ENCODE data around the gene MPC1.
"Not testable (repeated sequence)": the region's sequence is repeated elsewhere in the genome, so short reads cannot be mapped to it uniquely, and the experiment has no call there.

The MPC1 gene

DNA sequence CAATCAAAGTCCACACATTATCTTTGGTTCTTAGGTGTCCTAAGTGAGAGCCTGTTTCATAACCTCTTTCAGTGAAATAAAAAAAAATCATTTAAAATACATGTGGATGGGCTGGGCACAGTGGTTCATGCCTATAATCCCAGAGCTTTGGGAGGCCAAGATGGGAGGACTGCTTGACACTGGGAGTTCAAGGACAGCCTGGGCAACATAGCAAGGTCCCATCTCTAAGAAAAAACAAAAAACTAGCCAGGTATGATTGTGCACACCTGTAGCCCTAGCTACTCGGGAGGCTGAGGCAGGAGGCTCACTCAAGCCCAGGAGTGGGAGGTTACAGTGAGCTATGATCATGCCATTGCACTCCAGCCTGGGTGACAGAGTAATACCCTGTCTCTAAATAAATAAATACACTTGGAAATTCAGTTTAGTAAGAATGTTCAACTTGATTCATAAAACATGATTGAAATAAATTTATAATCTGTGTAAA is 3.6 kb downstream of the MPC1 start:
- DNase-seq, result no peak

DNA sequence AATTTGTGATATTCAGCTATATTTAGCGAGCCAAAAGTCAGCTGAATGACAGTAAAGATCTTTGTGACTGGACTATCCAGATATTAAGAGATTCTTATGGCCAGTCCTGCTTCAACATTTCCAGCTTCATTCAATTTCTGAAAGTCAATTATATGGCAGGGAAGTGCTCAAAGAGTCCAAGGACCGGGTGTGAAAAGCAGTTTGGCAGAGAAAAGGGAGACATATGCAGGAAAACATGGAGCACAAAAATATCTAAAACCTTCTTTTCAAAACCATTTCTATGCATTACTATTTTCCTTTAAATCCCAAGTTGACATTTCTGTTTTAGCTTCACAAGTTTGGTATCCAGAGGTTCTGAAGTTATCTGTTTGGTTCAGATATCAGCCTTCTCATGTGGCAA is 5.0 kb downstream of the MPC1 start:
- no peak for DNase-seq

DNA sequence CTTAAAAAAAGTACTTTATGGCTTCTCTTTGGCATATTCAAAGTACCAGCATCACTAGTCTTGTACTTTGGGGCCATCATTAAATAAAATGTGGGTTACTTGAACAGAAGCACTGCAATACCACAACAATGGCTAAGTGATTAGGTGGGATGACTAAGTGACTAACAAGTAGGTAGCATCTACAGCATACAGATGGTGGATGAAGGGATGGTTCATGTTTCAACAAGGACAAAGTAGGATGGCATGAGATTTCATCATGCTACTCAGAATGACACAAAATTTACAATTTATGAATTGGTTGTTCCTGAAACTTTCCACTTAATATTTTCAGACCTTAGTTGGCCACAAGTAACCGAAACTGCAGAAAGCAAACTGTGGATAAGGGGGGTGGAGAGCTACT is 7.7 kb downstream of the MPC1 start:
- no peak for DNase-seq

DNA sequence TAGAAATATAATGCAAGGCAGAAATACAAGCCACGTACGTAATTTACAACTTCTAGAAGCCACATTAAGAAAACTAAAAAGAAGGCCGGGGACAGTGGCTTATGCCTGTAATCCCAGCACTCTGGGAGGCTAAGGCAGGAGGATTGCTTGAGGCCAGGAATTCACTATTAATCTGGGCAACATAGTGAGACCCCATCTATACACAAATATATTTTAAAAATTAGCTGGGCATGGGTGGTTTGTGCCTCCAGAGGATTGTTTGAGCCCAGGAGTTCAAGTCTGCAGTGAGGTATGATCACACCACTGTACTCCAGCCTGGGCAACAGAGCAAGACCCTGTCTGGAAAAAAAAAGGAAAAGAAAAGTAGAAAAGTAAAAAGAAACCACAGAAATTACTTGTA is 12.3 kb downstream of the MPC1 start:
- no peak for DNase-seq

DNA sequence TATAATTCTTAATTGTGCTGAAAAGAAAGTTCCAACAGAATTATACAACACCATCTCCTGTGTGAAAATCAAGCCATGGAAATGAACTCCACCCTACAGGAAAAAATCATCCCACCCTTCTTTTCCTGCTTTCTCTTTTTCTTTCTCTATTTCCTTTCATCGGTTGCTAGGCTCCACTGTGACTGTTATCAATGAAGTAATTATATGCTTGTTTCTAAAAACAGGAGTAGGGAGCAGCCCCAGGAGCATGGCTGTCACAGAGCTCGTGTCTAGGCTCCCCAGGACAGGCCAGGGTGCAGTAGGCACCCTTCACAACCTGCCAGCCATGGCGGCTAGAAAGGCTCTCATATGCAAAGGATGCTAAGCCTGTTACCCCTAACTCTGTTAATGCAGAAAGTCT is 13.0 kb downstream of the MPC1 start:
- no peak for DNase-seq

DNA sequence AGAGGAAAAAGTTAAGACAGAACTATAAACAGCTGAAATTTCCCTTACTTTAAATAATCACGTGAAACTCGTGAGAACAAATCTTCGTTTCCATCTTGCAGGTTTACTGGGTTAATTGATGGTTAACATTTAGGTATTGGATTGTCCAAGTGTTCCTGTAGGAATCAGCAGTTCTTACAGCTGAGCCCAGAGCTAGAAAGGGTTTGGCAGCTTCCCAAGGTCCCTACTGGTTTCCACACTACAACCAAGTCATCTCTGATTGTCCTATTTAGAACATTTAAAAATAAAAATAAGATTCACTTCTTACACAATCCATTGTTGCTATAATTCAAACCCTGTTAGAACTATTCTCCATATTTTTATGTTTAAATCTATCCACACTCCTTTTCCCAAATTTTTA is 15.8 kb downstream of the MPC1 start:
- no peak for DNase-seq

DNA sequence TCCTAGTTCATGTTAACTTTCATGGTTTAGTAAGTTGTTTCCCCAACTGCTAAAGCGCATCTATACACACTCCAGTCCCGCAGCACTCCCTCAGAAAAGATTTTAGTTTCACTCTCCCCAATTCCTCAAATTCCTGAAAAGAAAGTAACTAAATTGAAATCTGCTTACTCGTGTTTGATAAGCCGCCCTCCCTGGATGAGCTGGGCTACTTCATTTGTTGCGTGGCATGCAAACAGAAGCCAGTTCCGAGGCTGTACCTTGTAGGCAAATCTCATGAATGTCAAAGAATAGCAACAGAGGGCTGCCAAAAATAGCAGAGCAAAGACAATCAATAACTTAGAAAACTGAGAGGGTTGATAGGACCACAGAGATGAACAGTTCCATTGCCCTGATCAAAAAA is 16.9 kb downstream of the MPC1 start:
- DNase-seq, result no peak

DNA sequence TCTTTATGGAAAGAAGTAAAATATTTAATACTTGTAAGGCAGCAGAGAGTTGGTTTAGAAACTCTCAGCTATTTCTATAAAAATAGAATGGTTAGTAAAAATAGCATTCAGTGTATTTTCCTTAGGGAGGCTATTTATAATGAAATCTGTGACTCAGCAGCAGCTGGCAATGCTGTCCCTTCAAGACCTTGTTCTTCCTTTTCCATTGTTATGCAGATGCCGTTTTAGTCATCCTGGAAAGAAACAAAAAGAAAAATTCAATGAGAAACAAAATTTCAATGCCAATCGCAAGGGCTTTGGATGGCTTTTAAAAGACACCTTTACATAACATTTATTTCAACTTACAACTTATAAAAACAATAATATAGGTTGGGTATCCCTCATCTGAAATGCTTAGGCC is 17.5 kb downstream of the MPC1 start:
- DNase-seq, result no peak

DNA sequence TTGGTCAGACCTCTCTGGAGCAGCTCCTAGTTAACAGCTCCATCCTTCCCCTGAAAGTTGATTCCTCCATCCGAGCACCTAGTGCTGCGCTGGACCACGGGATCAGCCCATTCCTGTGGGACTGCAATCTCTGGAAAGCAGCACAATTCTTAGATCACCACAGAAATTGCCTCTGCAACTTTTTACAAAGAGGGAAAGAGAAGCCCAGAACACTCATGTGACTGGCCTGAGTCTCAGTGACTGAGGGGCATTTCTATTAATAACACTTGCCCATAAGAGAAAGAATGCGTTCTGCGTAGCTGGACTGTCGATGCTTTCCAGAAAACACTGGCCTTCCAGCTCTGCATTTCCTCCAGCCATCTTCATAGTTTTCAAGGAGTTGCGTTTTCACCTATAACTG is 18.3 kb downstream of the MPC1 start:
- no peak for DNase-seq

DNA sequence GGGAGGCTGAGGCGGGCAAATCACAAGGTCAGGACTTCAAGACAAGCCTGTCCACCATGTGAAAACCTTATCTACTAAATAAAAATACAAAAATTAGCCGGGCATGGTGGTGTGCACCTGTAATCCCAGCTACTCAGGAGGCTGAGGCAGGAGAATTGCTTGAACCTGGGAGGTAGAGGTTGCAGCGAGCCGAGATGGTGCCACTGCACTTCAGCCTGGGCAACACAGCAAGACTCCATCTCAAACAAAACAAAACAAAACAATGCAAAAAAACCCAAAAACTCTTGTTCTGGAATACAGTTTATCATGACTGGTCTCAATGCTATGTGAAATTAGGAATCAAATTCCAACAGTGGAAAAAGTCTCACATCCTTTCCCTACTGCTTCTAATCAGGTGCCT is 20.3 kb downstream of the MPC1 start:
- not testable (repeated sequence) for DNase-seq

DNA sequence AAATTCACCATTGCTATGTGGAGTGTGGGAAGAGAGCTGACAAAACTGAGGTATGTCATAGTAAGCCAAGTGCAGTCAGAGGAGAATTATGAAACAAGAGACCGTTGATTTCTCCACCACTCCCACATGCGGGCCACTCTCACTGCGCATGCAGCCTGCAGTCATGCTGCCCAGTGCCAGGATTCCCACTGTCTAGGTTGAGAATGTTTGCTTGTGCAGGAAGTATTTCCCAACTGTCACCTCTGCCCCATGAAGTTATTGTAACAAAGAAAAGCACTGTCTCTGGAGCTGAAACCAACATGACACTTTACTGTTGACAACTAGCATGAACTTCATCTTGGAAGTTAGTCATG is 21.7 kb downstream of the MPC1 start:
- no peak for DNase-seq

DNA sequence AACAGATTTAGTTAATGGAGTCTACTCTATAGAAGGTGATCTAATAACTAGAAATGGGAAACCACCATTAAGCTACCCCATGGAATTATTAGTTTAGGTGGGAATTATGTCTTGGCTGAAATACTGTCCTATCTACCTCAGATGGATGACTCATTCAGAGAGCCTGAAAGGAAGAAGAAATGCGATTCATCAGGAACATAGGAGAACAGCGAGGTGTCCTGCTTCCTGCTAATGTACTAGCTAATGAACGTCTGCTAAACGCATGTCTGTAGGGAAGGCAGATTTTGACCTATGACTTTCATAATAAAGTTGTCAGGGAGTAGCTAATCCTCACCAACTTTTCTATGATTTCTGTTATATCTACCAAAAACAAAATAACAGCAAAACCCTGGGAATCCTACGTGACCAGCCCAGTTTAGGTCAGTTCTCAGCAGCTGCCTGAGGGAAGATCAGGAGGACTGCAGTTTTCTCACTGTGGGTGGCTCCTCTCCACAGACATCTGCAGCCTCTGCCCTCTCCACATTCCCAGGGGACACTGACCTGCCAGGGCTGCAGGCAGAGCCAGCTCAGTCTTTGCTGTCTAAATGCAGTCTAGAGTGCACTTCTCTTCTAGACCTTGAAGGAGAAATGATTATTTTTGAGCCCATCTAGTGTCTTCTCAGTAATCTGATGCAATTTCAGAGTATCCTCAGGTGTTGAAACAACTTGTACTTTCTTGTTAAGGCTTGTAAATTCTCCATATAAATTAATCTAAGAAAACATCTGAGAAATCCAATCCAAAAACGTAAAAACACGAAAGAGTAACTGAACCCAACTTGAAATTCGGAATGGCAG is 22.3 kb downstream of the MPC1 start:
- no peak for DNase-seq

DNA sequence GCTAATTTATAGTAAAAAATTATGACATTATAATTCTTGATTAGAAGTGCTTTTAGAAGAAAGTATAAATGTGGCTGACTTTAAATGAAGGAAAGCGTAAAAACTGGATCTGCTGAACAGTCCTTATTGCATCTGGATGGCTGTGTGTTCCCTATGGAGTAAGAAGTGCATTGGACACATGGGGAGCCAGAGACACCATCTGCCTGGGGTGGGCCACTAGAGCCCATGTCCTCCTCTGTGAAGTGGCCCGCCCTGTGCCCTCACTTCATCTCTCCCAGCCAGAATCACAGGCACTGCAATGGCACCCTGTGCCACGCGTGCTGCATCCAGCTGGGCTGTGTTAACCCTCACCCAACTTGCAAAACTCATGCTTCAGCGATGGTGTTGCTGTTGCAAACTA is 27.2 kb downstream of the MPC1 start:
- no peak for DNase-seq

DNA sequence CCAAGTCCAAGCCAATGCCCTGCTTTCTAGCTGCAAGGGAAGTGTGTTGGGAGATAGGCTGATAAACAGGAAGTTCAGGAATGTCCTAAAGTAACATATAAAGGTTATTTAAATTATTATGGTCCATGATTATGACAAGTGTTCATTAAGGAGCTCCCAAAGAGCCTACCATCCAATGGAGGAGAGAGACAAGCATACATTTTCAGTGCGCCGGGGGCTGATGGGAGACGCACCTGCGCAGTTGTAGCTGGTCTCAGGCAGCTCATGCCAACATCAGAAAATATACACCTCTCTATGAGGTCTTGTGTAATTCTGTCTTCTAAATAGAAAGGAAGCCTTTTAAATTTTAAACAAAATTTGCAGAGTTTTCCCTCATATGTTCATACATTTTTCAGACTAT is 27.8 kb downstream of the MPC1 start:
- no peak for DNase-seq

DNA sequence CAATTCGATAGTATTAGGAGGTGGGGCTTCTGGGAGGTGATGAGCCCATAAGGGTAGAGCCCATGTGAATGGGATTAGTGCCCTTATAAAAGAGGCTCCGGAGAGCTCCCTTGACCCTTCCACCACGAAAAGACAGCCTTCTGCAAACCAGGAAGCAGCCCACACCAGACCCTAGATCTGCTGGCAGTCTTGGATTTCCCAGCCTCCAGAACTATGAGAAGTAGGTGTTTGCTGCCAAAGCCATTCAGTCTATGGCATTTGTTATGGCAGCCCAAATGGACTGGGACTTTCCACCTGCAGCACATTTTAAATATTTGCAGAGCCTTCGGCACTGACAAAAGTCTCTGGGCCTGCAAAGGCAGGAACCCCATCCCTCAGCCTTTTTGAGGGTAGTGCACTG is 28.6 kb downstream of the MPC1 start:
- DNase-seq, result no peak

DNA sequence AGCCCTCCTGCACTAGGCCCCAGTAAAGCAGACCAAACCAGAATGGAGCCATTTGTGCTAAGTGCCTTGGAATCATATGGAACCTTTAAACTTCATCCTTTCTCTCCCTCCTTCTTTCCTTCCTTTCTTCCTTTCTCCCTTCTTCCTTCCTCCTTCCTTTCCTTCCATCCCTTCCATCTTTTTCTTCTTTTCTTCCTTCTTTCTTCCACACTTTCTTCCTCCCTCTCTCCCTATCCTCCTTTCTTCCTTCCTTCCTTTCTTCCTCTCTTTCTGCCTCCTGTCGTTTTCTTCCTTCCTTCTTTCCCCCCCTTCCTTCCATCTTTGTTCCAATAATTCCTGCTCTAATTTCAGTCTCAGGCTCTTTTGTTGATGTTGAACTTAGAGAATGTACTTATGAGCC is 29.2 kb downstream of the MPC1 start:
- no peak for DNase-seq

DNA sequence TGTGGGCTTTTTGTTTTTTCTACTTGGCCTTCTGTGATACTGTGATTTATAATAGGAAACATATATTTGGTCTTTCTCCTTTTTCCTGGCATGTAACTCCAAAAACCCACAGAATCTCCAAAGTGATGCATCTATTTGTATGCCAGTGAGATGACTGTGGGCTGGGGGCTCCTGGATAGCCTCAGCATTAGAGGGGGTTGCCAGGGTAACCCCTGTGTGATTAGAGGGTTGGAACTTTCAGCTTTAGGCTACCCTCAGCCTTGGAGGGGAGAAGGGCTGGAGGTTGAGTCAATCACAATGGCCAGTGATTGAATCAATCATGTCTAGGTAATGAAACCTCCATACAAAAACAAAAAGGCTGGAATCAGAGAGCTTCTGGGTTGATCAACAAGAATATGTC is 29.8 kb downstream of the MPC1 start:
- DNase-seq, result no peak

DNA sequence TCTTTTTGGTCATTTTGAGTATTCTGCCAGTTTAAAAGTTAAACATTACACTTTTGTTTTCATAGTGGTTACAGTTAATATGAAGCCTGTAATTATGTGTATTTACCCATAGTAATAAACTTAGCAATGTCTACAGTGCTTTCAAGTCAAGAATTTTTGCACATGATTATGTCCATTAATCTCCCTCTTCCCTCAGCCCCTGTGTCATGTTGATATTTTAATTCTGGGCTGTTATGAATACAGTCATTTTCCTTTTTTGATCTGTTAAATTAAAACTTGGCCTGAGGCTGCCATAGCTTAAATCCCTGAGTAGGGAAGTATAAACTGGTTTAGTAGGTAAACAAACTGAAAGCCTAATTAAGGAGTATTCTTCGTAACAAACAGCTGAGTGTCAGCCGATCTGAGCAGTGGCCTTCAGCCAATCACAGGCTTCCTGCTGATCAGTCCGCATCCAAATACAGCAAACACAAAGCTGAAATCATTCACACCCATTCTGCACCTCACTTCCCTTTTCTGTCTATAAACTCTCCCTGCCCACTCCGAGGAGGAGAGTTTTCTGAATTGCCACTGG is 30.9 kb downstream of the MPC1 start:
- DNase-seq, result no peak

DNA sequence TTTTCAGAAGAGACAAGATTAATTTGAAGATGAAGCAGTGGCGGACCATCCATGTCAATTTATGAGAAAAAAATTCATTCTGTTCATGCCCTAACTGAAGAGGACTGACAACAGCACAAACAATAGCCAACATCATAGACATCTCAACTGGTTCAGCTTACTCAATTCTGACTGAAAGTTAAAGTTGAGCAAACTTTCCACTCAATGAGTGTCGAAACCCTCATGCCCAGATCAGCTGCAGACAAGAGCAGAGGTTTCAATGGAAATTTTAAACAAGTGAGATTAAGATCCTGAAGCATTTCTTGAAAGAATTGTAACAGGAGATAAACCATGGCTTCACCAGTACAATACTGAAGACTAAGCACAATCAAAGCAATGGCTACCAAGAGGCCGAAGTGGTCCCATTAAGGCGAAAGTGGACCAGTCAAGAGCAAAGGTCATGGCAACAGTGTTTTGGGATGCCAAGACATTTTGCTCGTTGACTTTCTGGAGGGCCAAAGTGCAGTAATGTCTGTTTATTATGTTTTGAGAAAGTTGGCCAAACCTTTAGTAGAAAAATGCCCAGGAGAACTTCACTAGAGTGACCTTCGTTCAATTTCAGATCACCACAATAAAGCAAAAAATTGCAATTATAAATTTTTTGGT is 34.3 kb downstream of the MPC1 start:
- no peak for DNase-seq

DNA sequence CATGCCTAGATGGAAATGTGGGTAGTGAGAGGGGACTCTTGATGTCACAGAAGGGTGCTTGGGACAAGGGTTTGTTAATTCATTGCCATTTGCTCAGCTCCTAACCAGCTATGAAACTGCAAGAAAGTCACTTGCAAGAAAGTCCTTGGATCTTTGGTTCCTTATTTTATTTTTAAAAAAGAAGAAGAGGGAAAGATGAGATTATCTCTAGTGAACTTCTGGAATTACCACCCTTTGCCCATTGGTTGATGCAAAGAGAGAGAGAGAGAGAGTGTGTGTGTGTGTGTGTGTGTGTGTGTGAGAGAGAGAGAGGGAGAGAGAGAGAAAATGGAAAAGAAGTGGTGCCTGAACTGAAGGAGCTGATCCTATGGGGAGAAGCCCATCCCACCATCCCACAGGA is 35.8 kb downstream of the MPC1 start:
- no peak for DNase-seq

DNA sequence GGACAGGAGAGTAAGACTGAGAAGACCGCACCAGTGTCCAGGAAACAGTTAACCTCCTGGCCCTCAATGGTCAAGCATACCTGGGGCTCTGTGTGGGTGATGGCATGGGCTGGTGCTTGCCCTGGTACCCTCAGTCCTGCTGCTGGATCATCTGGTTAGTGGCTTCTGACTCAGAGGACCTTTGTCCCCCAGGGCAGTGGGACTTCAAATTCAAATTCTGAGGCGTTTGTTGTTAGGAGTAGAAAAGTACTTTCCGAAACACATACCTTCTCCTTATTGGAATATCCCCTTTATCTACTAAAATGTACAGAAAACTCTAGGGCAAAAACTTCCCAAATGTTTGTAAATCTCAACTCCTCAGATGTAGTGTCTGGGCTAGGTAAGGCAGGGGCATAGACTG is 36.3 kb downstream of the MPC1 start:
- no peak for DNase-seq

DNA sequence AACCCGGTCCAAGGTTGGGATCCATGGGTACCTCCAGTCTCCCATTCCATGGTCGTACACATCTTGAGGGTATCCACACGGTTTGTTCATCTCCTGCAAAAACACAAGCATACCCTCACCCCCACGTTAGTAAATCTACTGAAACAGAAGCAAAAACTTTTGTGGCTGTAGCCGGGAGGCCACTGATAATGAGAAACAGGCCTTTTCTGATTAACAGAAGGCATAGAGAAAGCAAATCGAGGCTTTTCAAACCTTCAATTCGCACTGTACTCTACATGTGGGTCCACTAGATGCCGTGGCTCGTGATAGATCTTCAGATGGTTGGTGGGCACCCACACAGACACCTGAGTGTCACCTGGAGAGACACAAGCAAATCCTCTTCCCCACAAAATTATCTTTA is 37.1 kb downstream of the MPC1 start:
- DNase-seq, result not testable (repeated sequence)

DNA sequence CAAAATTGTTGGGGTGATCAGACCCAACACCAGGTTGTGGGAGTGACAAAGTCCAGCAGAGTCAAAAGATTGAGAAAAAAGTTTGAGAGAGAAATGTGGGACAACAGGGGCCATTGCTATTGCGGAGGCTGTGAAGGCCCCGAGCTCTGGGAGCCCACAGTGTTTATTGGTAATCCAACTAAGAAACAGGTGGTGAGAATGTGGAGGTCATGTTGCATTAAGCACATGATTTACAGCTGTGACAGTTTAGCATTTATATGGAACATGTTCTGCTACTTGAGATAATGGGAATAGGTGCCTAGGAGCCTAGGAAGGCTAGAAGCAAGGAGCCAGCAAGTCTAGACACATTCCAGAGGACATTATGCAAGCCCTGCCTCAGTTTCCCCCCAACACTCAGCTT is 37.8 kb downstream of the MPC1 start:
- not testable (repeated sequence) for DNase-seq

DNA sequence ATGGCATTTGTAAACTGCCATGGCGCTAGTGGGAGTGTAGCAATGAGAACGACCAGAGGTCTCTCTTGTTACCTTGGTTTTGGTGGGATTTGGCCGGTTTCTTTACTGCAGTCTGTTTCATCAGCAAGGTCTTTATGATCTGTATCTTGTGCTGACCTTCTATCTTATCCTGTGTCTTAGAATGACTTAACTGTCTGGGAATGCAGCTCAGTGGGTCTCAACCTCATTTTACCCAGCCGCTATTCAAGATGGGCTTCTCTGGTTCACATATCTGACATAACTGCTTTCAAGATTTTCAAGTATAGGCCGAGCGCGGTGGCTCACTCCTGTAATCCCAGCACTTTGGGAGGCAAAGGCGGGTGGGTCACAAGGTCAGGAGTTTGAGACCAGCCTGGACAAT is 38.5 kb downstream of the MPC1 start:
- no peak for DNase-seq

DNA sequence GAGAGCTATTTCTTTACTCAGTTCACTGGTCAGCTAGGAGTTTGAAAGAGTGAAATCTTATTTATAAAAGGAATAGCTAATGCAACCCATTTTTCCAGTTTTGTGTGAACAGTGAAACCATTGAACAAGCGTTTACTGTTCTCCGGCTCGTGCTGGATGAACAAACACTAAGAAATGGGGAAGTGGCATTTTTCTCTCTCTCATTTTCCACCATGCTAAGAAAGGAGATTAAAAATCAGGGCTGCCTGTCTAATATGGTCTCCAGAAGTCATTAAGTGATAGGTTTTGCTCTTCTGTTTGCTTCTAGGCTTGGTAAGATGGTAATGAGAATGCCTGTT is 39.6 kb downstream of the MPC1 start:
- no peak for DNase-seq

All from NCI-H187 (cell line).